ENCODE data around the gene OXNAD1.

The OXNAD1 gene, protein sequence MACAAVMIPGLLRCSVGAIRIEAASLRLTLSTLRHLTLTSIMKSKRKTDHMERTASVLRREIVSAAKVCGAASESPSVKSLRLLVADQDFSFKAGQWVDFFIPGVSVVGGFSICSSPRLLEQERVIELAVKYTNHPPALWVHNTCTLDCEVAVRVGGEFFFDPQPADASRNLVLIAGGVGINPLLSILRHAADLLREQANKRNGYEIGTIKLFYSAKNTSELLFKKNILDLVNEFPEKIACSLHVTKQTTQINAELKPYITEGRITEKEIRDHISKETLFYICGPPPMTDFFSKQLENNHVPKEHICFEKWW

DNA sequence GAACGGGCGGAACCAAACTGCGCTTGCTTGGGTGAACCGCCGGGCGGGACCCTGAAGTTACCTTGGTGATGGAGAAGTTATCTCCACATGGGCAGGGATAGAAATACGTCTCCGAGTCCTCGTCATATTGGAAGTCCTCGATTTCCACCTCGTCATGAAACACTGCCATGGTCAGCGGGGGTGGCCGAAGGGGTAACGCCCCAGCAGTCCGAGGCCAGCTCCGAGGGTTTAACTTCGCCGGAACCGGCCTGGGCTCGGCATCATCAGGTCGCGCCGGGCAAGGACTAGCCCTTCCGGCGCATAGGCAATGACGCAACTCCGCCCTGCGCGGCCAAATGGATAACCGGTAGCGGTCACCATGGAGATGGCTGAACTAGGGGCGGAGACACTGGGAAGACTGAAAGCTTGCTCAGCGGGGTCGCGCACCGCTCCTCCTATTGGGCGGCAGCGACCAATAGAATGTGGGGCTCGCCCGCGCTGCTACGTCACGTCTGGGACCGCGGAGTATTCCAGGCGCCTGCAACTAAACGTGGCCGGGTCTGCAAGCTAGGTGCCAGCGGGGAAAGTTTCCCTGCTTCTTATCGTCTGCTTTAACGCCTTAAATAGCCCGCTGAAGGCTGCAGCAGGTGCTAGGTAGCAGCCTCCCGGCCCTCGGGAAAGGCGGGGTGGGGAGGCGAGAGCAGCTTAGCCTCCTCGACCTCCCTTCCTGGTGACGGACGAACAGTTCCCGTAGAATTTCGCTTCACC lies at the start of gene OXNAD1, which contains the start of gene DPH3:
Gene OXNAD1 (plus strand): TSS at position 505 of the 747 bp plus-strand sequence. CDS start 5,741 bp downstream, outside the sequence.
Gene DPH3 (minus strand): TSS at position 236 of the 747 bp plus-strand sequence. CDS start 67 bp downstream, at position 169.
- DNase-seq (ENCODE audit: low spot score), result peak; percentile 99

DNA sequence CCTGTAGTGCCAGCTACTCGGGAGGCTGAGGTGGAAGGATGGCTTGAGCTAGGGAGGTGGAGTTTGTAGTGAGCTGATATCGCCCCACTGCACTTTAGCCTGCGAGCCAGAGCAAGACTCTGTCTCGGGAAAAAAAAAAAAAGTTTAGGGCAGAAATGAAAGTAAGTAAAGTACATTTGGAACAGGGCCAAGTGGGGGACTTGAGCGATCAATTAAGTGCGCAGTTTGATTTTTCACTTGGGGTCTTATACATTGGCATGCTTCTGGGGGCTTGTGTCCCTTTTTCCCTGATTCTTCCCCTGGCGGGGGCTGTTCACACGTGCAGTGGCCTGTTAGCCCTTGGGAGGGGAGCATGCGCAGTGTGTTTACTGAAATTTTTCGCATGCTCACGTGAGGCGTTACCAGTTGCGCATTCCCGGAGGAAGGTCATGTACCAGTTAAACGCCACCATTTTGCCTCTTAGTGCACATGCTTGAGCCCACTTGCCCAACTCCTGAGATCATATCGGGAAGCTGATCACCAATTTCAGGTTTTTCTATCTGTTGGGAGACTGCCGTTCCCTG lies 48.6 kb upstream of the OXNAD1 start:
- DNase-seq (ENCODE audit: low spot score), result no peak

DNA sequence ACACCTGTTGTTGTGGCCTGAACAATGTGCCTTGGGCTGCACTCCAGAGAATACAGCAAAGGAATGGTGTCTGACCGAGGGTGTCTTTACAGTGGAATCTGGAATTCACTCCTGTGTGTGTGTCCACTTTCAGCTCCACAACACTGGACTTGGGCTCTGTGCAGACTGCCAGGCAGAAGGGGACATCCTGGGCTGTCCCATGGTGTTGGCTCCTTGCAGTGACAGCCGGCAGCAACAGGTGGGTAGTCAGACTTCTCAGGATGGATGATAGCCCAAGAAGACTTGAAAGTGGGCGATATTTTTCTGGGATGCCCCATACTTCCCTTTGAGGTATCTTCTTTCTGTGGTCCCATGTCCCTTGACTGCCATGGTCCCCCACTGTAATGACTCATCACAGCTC lies 45.2 kb upstream of the OXNAD1 start:
- no peak for DNase-seq (ENCODE audit: low spot score)

DNA sequence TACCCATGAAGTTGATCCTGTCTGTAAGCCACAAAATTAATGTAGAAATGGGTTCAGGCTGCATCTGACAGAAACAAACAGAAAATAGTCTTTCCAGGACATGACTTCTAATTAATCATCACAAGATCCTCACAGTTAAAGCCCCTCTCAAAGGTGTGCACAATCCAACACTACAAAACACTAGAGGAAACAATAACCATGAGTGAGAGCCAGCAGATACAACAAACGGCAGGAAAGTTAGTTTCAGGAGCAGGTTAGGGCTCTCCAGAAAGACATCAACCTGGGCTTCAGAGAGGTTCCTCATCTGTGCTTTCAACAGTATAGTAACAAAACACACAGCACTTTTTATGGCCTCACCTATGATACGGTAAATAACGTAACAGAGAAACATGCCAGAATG lies 43.0 kb upstream of the OXNAD1 start:
- no peak for DNase-seq (ENCODE audit: low spot score)

DNA sequence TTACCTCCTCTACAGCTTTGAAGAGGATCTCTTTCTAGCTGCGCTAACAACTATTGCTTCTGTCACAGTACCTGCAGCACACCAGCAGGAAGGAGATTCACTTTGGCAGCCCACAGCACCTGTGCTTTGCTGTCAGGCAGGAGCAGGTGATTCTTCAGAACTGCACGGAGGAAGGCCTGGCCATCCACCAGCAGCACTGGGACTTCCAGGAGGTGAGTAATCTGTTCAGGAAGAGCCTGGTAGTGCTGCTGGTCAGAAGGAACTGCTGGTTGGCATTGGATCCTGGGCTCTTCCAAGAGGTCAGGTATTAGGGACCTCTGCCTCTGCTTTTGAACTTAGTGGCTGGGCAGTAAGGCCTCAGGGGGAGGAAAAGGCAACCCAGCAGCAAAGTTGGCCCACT lies 42.5 kb upstream of the OXNAD1 start:
- DNase-seq (ENCODE audit: low spot score), result no peak

DNA sequence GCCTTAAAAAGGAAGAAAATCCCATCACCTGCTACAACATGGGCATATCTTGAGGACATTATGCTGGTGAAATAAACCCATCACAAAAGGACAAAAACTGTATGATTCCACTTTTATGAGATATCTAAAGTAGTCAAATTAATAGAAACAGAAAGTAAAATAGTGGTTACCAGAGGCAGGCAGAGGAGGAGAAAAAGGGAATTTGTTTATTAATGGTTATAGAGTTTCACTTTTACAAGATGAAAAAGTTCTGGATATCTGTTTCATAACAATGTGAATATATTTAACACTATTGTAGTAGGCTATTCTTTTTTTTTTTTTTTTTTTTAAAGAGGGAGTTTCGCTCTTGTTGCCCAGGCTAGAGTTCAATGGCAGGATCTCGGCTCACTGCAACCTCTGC lies 40.7 kb upstream of the OXNAD1 start:
- no peak for DNase-seq (ENCODE audit: low spot score)

DNA sequence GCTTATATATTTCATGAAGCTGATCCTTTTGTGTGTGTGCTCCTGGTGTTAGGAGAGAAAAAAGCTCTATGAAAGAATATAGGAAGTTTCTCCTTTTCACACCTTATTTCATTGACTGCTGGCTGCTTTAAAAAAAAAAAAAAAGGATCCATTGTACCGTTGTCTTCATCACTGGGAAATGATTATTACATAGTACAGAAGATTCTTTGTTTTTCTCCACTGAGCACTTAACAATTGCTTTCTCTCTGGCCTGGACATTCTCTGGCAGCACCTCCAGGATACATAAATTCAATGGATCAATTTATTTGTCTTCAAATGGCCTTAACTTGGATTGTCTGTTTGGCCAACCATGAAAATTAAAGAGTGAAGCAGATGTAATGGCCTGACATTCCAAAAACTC lies 37.4 kb upstream of the OXNAD1 start:
- no peak for DNase-seq (ENCODE audit: low spot score)

DNA sequence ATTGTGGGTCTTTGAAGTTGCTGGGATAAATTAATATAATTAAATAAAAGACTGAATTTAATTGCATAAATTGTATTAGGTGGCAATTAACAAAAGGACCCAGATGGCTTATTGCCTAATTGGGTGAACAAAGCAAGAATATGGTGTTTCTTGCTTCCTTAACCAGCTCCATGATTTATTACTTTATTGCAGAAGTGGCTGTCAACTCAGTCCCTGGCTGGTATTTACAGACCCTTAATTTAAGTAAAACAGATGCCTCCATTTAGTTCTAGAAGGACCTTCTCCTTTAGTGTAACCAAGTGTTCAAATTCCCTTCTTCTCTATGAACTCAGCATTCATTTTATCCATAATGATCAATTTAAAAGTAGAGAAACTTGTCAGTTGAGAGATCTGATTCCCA lies 35.3 kb upstream of the OXNAD1 start:
- no peak for DNase-seq (ENCODE audit: low spot score)

DNA sequence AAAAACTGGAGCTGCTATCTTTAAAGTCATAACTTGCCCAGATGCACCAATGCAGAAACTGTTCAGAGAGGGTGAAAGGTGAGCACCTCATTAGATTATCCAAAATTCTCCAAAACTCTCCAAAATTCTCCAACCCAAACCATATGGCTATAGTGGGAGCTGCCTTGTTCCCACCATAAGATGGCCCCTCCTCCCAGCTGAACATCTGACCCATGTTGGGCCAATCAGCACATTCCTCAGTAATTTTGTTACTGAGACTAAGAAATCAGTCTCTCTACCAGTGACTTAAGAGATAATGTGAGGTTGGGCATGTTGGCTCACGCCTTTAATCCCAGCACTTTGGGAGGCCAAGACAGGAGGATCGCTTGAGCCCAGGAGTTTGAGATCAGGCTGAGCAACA lies 33.0 kb upstream of the OXNAD1 start:
- no peak for DNase-seq (ENCODE audit: low spot score)

DNA sequence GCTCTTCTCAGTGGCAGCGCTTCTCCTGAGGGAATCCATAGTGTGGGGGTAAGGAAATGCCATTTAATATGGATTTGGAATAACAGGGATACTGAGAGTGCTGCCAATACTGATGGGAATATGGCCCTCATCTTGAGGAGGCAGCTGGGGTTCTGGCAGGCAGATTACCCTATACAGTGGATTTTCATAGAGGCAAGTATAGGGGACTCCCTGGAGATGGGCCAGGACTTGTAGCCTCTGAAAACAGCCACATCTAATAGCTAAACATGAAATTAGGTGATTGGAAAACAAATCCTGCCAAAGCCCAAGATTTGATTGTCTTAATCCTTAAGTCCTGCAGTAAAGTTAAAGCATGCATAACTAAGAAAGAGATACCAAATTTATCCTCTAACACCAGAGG lies 31.2 kb upstream of the OXNAD1 start:
- DNase-seq (ENCODE audit: low spot score), result no peak

DNA sequence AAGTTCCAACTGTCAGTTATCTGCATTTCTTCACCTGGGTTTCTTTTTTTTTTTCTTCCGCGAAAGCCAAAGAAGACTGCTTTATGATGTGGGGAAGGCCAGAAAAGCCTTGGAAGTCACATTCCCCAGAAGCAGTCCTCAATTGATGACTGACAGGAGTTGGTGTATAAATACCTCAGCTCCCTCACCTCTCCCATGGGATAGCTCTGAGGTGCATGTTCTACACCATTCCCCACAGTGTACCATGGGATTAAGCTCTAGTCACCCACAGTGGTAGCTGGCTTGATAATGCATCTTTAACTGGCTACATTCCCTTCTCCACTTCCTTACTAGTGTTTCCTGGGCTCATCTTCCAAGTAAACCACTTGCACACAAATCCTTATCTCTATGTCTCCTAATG lies 30.7 kb upstream of the OXNAD1 start:
- no peak for DNase-seq (ENCODE audit: low spot score)

DNA sequence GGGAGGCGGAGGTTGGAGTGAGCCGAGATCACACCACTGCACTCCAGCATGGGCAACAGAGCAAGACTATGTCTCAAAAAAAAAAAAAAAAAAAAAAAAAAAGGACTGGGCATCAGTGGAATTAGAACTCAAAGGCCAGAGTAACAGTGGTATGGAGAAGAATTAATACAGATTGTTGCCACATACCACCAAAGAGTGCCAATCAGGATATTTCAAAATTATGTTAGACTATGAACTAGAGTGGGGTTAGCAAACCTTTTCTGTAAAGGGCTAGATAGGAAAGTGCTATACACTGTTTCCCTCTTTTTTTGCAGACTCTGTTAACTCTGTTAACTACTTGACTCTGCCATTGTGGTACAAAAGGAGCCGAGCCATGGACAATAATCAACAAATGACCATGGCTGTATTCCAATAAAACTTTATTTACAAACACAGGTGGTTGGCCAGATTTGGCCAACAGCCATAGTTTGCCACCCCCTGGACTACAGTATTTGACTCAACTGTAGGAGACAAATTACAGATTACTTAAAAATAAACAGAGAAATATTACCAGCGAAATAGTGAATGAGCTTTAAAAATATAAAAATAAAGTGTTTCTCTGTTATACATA lies 28.9 kb upstream of the OXNAD1 start:
- DNase-seq (ENCODE audit: low spot score), result no peak

DNA sequence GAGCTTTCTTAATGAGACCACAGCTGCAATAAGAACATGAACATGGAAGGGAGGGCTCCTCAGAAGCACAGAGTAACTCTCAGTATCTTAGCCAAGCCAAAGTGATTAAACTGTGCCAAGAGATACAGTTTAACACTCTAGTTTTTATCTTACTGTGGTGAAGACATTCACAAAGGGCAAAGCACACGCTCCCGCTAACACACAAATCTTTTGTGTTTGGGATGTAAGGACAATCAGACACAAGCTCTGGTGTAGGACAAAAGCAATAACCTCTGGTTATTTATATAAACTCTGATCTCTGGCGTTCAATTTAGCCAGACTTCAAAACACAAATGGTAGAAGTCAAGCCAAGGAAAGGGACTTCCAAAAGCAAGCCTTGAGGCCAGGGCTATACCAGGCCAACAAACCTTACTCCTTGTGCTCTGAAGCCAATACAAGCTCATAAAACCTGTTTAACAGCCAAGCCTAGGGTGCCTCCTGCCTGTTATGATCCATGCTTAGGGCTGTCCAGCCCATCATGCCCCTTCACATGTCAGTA lies 28.1 kb upstream of the OXNAD1 start:
- no peak for DNase-seq (ENCODE audit: low spot score)

DNA sequence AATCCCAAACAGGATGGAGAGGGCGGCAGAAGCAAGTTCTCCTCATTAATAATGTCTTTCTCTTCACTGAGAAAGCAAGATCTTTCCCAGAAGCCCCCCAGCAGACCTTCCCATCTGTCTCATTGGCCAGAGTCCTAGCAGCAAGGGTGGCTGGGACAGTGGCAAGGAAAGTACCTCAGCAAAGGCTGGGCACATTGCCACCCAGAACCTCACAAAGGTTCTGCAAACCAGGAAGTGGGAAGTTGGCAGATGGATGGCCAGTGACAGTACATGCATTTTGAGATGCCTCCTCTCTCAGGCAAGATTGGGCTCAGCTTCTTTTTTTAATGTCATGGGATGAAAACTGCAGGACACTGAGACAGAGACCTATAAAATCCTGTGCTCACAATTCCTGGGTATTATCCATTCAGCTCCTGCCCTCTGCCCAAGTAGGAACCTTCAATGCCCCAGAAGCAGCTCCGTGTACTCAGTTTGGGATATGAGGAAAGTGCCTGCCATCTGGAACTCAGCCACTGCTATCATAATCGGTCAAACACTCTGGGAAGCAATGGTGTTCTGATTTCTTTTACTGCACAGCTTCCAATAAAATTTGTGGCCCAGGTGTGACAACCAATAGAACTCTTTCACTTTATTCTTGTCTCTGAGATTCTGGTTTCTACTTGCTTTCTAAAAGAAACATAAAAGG lies 25.8 kb upstream of the OXNAD1 start:
- DNase-seq (ENCODE audit: low spot score), result no peak

DNA sequence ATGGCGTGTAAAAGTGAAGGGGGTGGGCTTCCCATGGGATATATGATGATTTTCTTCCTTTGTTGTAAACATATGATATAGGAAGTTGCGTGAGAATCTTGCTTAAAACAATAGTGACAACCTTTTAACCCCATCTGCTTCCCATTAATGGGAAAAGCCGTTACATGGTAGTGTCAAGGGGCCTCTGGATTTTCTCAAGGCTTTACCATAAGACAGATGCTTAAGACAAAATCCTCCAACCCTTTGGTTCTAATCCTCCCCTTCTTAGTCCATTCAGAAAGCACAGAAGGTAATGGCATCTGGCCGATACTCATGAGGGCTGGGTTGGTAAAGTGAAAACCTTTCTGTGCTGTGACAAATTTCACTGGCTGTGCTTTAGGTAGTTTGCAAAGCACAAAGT lies 25.2 kb upstream of the OXNAD1 start:
- no peak for DNase-seq (ENCODE audit: low spot score)

DNA sequence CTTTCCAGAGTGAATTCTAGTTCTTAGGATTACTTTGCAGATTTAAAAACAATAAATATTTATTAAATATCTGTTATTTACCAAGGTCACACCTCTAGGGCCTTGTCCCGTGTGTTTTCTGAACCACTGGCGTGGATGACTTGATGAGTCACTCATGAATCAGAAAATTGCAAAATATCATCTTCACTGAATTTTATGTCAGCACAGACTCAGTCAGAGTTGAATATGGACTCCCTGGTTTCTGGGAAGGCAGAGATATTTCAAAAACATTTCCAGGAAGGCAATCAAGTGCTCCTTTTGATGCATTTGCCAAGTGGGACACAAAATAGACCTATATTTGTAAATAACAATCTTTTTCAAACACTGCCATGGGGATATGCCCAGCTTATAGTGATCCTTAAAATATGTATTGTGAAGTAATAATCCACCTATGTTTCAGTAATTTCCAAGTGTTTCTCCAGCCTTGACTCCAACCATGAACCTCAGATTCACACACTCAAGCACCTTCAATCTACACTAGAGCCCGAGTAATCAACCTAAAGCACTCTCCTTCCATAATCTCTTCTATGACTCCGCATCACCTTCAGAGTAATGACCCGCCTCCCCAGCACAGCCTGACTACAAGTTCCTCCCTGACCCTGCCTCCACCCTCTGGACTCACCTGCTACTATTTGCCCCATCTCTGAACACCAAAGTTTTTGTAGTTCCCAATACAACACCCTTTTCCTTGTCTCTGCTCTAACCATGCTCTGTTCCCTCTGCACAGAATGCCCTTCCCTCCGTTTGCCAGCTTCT lies 24.6 kb upstream of the OXNAD1 start:
- peak; percentile 31 for DNase-seq (ENCODE audit: low spot score)

DNA sequence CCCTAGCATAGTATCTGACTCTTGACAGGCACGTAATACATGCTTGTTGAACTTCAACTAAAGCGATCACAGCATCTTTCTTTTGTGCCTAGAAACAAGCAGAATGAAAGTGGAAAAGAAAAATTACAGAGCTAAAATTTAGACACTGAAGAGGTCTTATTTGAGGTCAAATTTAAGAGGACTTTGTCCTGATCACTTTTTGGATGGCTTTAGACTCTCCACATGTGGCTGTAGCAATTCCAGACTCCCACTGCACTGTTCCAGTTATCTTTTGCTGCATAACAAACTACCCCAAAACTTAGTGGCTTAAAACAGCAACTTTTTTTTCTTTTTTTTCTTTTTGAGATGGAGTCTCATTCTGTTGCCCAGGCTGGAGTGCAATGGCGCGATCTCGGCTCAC lies 23.8 kb upstream of the OXNAD1 start:
- DNase-seq (ENCODE audit: low spot score), result no peak

DNA sequence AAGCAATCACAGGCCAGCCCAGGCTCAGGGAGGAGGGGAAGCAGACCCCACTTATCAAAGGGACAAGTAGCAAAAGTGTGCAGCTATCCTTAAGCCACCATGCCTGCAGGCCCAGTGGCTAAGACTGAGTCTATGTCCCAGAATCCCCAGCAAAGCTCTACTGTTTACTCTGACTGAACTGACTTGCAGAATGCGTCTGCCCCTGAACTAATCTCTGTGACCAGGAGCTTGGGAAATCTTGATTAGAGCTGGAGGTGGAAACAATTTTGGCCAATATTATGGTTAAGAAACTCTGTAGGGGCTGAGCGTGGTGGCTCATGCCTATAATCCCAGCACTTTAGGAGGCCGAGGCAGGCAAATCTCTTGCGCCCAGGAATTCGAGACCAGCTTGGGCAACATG lies 22.8 kb upstream of the OXNAD1 start:
- no peak for DNase-seq (ENCODE audit: low spot score)

DNA sequence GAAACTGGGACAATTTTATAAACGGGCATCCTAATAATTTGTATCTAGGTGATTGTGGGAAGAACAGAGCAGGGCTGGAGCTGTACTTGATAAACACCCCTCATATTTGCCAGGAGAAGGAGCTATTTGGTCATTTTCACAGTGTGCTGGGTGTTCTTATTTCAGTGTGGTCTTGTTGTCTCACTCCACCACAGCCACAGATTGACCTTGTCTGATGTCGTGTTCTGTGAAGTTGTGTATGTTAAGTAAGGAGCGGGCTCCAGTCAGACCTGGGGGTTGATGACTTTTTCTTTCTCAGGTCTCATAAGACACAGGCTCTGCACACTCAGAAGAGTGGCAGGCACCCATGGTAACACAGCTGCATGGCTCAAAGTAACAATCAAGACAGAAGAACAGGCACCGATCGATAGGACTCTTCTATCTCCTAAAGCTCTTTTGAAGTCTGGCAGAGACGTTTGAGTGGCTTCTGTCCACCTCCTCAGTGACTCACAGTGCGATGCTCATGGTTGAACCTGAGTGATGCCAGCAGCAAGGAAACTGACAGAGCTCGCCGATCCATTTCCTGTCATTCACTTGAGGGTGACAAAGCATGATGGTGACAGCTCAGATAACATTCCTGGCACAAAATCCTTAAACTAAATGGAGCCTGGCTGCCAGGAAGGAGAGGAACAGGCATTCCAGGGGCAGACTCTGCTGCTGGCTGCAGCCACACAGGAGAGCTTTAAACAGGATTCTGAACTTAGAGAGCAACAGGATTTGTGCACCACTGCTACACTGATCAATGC lies 21.1 kb upstream of the OXNAD1 start:
- DNase-seq (ENCODE audit: low spot score), result peak; percentile 90

DNA sequence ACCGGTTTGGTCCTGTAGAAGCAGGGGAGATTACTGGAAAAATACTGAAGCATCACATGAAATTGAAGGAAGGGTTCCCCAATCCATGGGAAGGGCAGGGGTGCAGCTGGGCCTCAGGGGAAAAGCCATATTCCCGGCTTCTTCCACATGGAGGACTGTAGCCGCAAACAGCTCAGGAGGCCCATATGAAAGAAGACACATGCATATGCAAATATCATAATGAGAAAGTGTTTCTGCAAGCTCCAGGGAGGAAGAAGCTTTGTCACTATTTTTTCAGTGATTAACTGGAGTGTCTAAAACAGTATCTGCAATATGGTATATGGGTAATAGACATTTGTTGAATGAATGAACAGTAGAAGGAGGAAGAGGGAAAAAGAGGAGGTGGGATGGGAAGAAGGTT lies 19.4 kb upstream of the OXNAD1 start:
- DNase-seq (ENCODE audit: low spot score), result no peak

All from kidney tubule cell (primary cell).